ENCODE data around the gene UBAC2.

Gene UBAC2

GRCh38 chr13:99266827-99267226 is 66.2 kb downstream of the UBAC2 start:
- H3K27ac ChIP-seq: no peak overlapping the region
- TF ChIP-seq CTCF (IDR thresholded peaks at IDR 0.05) (no peak), ZFX (IDR thresholded peaks at IDR 0.05; ENCODE audit: borderline replicate concordance) (no peak)

DNA sequence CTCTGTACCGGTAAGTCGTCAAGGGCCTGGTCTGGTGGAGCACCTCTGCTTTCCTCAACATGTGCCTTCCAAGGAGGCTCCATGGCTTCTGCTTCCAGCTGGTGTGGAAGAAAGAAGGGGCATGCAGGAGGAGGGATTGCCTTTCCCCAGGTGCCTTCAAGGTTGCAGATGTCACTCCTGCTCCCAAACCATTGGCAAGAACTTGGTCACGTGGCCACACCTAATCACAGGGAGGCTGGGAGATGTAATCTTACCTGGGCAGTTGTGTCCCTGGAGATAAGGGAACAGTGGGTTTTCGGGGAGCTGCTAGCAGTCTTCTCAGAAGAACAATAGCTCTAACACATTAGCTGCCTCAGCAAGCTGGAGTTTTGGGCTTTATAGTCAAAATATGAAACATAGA is 67.3 kb downstream of the UBAC2 start:
- TF ChIP-seq ZFX (IDR thresholded peaks at IDR 0.05; ENCODE audit: borderline replicate concordance): no peak
- no peak for TF ChIP-seq CTCF (IDR thresholded peaks at IDR 0.05)
- no peak overlapping the region for H3K27ac ChIP-seq

GRCh38 chr13:99268822-99269221 is 68.2 kb downstream of the UBAC2 start:
- TF ChIP-seq CTCF (IDR thresholded peaks at IDR 0.05): no peak
- TF ChIP-seq ZFX (IDR thresholded peaks at IDR 0.05; ENCODE audit: borderline replicate concordance): no peak
- H3K27ac ChIP-seq: no peak overlapping the region

DNA sequence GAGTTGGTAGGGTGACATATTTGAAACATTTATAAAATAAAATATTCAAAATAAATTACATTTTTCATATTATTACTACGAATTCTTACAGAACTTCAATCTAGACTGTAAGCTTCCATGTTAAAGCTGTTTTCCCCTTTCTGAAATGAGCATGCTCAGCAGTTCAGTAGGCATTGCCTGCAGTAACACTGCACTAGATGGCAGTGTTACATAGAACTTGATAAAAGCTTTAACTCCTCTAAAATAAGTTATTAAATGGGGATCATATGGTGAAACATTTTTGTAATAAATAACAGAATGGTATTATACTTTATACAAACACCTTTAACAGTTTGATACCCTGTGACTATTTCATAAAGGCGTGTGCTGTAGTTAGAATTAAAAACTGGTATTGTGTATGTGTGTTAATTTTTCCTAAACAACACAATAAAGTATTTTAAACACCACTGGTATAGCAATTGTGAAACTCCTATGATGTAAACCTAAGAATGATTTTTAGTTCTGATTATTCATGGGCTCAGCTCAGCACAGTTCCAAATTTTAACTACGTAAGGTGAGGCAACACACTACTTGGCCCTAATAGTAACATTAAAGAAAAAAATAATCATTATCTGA is 69.1 kb downstream of the UBAC2 start:
- H3K27ac ChIP-seq: no peak overlapping the region
- TF ChIP-seq ZFX (IDR thresholded peaks at IDR 0.05; ENCODE audit: borderline replicate concordance): no peak
- peak; percentile 50 for TF ChIP-seq CTCF (IDR thresholded peaks at IDR 0.05)

DNA sequence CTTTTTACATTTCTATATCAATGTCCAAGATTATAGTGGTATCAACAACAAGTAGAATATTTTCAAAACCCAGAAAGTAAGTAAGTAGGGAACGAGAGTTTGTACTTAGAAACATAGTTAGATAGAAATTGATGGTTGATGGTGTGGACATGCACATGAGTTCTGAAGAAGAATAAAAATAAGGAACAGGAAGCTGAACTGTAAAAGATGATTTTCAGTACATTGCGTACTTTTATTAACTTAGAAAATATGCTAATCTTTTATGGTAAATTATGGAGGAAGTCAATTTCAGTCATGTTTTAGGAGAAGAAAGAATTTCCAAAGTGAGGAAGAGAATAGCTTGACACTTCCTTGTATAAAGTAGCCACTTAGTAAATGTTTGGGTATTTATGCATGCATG is 69.9 kb downstream of the UBAC2 start:
- H3K27ac ChIP-seq: no peak overlapping the region
- no peak for TF ChIP-seq ZFX (IDR thresholded peaks at IDR 0.05; ENCODE audit: borderline replicate concordance)
- TF ChIP-seq CTCF (IDR thresholded peaks at IDR 0.05): no peak

GRCh38 chr13:99271249-99271648 is 70.6 kb downstream of the UBAC2 start:
- H3K27ac ChIP-seq: no peak overlapping the region
- TF ChIP-seq CTCF (IDR thresholded peaks at IDR 0.05) (no peak), ZFX (IDR thresholded peaks at IDR 0.05; ENCODE audit: borderline replicate concordance) (no peak)

DNA sequence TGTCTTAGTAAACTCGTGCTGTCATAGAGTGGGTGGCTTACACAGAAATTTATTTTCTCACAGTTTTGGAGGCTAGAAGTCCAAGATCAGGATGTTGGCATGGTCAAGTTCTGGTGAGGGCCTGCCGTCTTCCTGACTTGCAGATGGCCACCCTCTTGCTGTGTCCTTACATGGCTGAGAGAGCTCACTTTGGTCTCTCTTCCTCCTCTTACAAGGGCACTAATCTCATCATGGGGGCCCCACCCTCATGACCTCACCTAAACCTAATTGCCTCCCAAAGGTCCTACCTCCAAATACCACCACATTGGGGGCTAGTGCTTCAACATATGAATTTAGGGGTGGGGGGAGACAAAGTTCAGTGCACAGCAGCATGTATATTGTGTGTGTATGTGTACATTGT is 71.8 kb downstream of the UBAC2 start:
- no peak overlapping the region for H3K27ac ChIP-seq

More for the DNA sequence above, 71.8 kb downstream of the UBAC2 start:
- TF ChIP-seq CTCF (IDR thresholded peaks at IDR 0.05): no peak
- no peak for TF ChIP-seq ZFX (IDR thresholded peaks at IDR 0.05; ENCODE audit: borderline replicate concordance)
